GM19351 (cell line): ENCODE data around the gene MUC6.

Experiments
- ATAC-seq: cut with Tn5 transposase; IDR thresholded peaks from one replicate; pipeline ENCODE4 v1.9.1; 2021; ENCODE audit warnings: mild to moderate bottlenecking, moderate library complexity; ENCODE audit not compliant: unreplicated experiment

Gene MUC6

GRCh38 chr11:971092-971690, 65.3 kb downstream of the MUC6 start:
- ATAC-seq: no peak

- no peak for ATAC-seq
Observed at GRCh38 chr11:970319-970871, 66.1 kb downstream of the MUC6 start.

GRCh38 chr11:969651-970205, 66.8 kb downstream of the MUC6 start:
- no peak for ATAC-seq

GRCh38 chr11:968822-969221, 67.7 kb downstream of the MUC6 start:
- no peak for ATAC-seq

GRCh38 chr11:967995-968751, 68.3 kb downstream of the MUC6 start:
- ATAC-seq: no peak

GRCh38 chr11:965206-965775, 71.2 kb downstream of the MUC6 start:
- ATAC-seq: no peak

- no peak for ATAC-seq
Observed at GRCh38 chr11:963852-964251, 72.7 kb downstream of the MUC6 start.
